ENCODE results near the gene BHMT2.

DNA sequence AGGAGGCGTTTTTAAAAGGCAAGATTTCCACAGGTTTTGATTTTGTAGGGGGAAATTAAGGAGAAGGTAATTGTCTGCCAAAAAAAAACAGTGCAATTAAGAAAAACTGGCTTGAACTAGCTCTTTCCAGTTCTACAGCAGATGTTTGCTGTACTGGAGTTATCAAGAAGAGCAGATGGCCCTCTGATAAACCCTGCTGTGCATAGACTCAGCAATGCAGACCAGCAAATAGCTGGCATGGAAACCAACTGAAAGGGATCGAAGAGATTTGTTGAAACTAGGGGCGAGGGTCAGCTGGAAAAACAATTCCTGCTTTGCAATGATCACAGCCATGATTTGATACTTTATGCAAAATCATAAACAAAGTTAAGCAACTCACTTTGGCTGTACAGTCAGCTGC, 24.2 kb downstream of the BHMT2 start:
- no peak for TF ChIP-seq POLR2AphosphoS5 (IDR thresholded peaks at IDR 0.05; ENCODE audit: low read depth, low read length)
- TF ChIP-seq POLR2A (IDR thresholded peaks at IDR 0.05; ENCODE audit: low read depth, low read length): no peak
- TF ChIP-seq TAF1 (IDR thresholded peaks at IDR 0.05; ENCODE audit: borderline replicate concordance, low read depth, low read length): no peak
